Skeletal muscle tissue (tissue), 4 donors: ENCODE data around the gene DYRK1A. TPM values are rescaled to one million over a fixed set of nuclear protein-coding genes. Genes with fewer than 3 reads are reported as not detected.

ENCODE experiments used
- H3K27ac ChIP-seq: one replicate; pipeline ENCODE4 v1.7.0; 2013; ENCODE audit warnings: mild to moderate bottlenecking, low read depth, low read length, inconsistent platforms
- H3K27me3 ChIP-seq, 3 donors: one replicate each; pipeline ENCODE4 v1.7.0; 2013; ENCODE audit warnings: low read length in 3 of 3; ENCODE audit not compliant: control insufficient read depth in 3 of 3, insufficient read depth in 3 of 3
- H3K36me3 ChIP-seq, 3 donors: one replicate each; pipeline ENCODE4 v1.7.0; 2013; ENCODE audit warnings: low read length in 3 of 3; ENCODE audit not compliant: control insufficient read depth in 3 of 3, insufficient read depth in 3 of 3
- H3K4me1 ChIP-seq, 3 donors: one replicate each; pipeline ENCODE4 v1.7.0; 2013; ENCODE audit warnings: low read length in 3 of 3, mild to moderate bottlenecking in 3 of 3; ENCODE audit not compliant: control insufficient read depth in 3 of 3, insufficient read depth in 3 of 3
- H3K4me3 ChIP-seq, 3 donors: one replicate each; pipeline ENCODE4 v1.7.0; 2013; ENCODE audit warnings: low read length in 3 of 3
- H3K9ac ChIP-seq, 3 donors: one replicate each; pipeline ENCODE4 v1.7.0; 2013; ENCODE audit warnings: low read length in 3 of 3, mild to moderate bottlenecking in 3 of 3, moderate library complexity in 2 of 3, low read depth in 1 of 3
- H3K9me3 ChIP-seq, 3 donors: one replicate each; pipeline ENCODE4 v1.7.0; 2013; ENCODE audit warnings: low read length in 3 of 3; ENCODE audit not compliant: control insufficient read depth in 3 of 3
- total RNA-seq: library from RNA; depleted of rRNA; stranded (reverse); fragments of >200 nt; gene quantifications from one replicate; pipeline ENCODE4 v1.2.3, GENCODE V29; 2014
- donor health status: Osteomylitis.

DYRK1A gene
- total RNA-seq, 1 donor from 2014 or later: 104 TPM

GRCh38 chr21:37339552-37339939, 27.0 kb upstream of the DYRK1A start:
- Histone ChIP-seq H3K4me1 (peaks cover 3 to 14% (median 9%) of the 10 kb centered on the region in 3 donors), H3K36me3 (no peaks in the 10 kb centered on the region), H3K9ac (peak overlapping the region in 2 of 3 donors; percentile 50 to 66), H3K27me3 (no peaks in the 10 kb centered on the region), H3K4me3 (no peak overlapping the region), H3K27ac (peak overlapping the region; percentile 95), H3K9me3 (no peaks in the 10 kb centered on the region)

DNA sequence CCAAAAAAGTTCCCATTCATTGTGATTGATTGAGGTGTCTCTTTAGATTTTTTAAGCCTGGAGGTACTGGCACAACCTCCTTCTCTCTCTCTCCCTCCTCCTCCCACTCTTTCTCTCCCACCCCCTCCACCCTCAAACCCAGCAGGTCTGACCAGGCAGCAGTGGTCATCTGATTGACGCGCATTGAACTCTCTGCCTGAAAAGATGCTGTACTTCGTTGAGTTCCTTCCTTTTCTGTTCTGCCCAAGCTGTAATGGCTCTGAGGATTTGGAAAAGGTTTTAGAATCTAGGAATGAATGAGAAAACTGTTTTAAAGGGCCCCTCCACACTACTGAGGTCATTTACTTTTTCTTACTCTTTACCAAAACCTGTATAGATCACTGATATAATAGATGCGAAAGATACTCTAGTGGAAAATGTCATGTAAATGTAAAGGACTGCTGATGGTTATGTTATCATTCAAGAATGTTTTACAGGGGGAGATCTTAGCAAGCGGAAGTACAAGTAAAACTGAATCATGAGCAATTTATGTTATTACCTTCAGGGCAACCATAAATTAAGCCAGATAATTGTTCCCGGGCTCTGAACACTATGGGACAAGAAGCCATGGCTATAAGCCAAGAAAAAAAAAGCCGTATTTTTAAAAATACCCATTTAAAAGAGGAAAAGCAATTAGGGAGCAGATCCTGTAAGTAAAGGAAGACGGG, 25.2 kb upstream of the DYRK1A start:
- H3K4me3 ChIP-seq: no peak overlapping the region
- H3K36me3 ChIP-seq: no peaks in the 10 kb centered on the region
- no peak overlapping the region for H3K27ac ChIP-seq
- no peaks in the 10 kb centered on the region for H3K9me3 ChIP-seq
- H3K9ac ChIP-seq: no peak overlapping the region
- H3K27me3 ChIP-seq: no peaks in the 10 kb centered on the region
- H3K4me1 ChIP-seq: peaks cover 3 to 14% (median 9%) of the 10 kb centered on the region in 3 donors

DNA sequence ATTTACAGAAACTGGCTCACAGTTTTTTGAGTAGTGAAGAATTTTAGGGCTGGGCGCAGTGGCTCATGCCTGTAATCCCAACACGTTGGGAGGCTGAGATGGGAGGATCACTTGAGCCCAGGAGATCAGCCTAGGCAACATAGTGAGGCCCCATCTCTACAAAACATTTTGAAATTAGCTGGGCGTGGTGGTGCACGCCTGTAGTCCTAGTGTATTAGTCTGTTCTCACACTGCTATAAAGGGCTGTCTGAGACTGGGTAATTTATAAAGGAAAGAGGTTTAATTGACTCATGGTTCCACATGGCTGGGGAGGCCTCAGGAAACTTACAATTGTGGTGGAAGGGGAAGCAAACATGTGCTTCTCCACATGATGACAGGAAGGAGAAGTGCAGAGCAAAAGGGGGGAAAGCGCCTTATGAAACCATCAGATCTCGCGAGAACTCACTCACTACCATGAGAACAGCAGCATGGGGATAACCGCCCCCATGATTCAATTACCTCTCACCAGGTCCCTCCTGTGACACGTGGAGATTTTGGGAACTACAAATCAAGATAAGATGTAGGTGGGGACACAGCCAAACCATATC, 24.4 kb upstream of the DYRK1A start:
- no peaks in the 10 kb centered on the region for H3K9me3 ChIP-seq
- H3K9ac ChIP-seq: no peak overlapping the region
- H3K4me3 ChIP-seq: no peak overlapping the region
- peaks cover 3 to 14% (median 9%) of the 10 kb centered on the region in 3 donors for H3K4me1 ChIP-seq
- H3K27me3 ChIP-seq: no peaks in the 10 kb centered on the region
- H3K27ac ChIP-seq: no peak overlapping the region
- no peaks in the 10 kb centered on the region for H3K36me3 ChIP-seq

- H3K4me1 ChIP-seq: no peaks in the 10 kb centered on the region
- H3K9me3 ChIP-seq: peaks cover 0 to 5% (median 2%) of the 10 kb centered on the region in 3 donors
- H3K4me3 ChIP-seq: no peak overlapping the region
- no peak overlapping the region for H3K27ac ChIP-seq
- no peaks in the 10 kb centered on the region for H3K36me3 ChIP-seq
- H3K9ac ChIP-seq: no peak overlapping the region
- H3K27me3 ChIP-seq: no peaks in the 10 kb centered on the region
Measured at GRCh38 chr21:37346841-37347430, 19.6 kb upstream of the DYRK1A start.

- no peaks in the 10 kb centered on the region for H3K27me3 ChIP-seq
- no peak overlapping the region for H3K27ac ChIP-seq
- no peak overlapping the region for H3K4me3 ChIP-seq
- no peaks in the 10 kb centered on the region for H3K36me3 ChIP-seq
- H3K9me3 ChIP-seq: peaks cover 0 to 5% (median 2%) of the 10 kb centered on the region in 3 donors
- no peaks in the 10 kb centered on the region for H3K4me1 ChIP-seq
- no peak overlapping the region for H3K9ac ChIP-seq
Measured at GRCh38 chr21:37348664-37349063, 17.9 kb upstream of the DYRK1A start.

DNA sequence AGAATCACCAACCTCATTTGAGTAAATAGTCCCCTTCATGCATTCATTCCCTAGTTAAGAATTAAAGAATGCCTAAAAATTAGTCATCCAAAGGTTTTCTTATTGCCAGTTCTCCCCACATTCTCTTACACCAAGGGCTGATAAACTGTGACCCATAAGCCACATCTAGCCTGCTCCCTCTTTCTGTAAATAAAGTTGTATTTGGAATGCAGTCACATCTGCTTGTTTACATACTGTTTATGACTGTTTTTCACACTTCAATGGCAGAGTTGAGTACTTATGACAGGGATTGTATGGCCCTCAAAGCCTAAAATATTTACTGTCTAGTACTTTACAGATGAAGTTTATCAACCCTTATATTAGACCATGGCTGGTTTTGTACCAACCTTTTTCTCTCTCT, 16.1 kb upstream of the DYRK1A start:
- no peaks in the 10 kb centered on the region for H3K27me3 ChIP-seq
- no peak overlapping the region for H3K4me3 ChIP-seq
- no peak overlapping the region for H3K27ac ChIP-seq
- H3K9ac ChIP-seq: no peak overlapping the region
- peaks cover 0 to 5% (median 2%) of the 10 kb centered on the region in 3 donors for H3K9me3 ChIP-seq
- H3K36me3 ChIP-seq: no peaks in the 10 kb centered on the region
- H3K4me1 ChIP-seq: no peaks in the 10 kb centered on the region

DNA sequence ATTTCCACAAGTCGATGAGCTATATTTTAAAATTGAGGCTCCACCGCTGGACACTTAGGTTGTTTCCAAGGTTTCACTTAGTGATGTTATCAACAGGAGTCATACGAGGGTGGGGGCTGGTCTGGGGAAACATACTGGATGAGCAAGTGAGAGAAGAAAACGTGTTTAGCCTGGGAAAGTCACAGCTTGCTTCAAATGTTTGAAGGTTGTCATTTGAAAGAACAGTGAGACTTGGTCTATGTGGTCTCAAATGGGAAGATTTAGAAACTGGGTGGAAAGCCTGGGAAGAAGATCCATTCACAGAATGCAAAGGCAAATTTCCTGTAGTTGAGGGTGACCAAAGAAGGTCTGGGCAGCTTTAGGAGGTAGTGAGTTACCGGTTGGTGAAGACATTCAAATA, 9.9 kb upstream of the DYRK1A start:
- peaks cover 0 to 11% (median 4%) of the 10 kb centered on the region in 3 donors for H3K4me1 ChIP-seq
- no peaks in the 10 kb centered on the region for H3K27me3 ChIP-seq
- no peaks in the 10 kb centered on the region for H3K9me3 ChIP-seq
- no peak overlapping the region for H3K4me3 ChIP-seq
- no peak overlapping the region for H3K27ac ChIP-seq
- no peaks in the 10 kb centered on the region for H3K36me3 ChIP-seq
- no peak overlapping the region for H3K9ac ChIP-seq

GRCh38 chr21:37357691-37358090, 8.9 kb upstream of the DYRK1A start:
- no peak overlapping the region for H3K9ac ChIP-seq
- H3K4me1 ChIP-seq: peaks cover 0 to 11% (median 4%) of the 10 kb centered on the region in 3 donors
- H3K36me3 ChIP-seq: no peaks in the 10 kb centered on the region
- no peak overlapping the region for H3K27ac ChIP-seq
- H3K27me3 ChIP-seq: no peaks in the 10 kb centered on the region
- H3K4me3 ChIP-seq: no peak overlapping the region
- H3K9me3 ChIP-seq: no peaks in the 10 kb centered on the region

DNA sequence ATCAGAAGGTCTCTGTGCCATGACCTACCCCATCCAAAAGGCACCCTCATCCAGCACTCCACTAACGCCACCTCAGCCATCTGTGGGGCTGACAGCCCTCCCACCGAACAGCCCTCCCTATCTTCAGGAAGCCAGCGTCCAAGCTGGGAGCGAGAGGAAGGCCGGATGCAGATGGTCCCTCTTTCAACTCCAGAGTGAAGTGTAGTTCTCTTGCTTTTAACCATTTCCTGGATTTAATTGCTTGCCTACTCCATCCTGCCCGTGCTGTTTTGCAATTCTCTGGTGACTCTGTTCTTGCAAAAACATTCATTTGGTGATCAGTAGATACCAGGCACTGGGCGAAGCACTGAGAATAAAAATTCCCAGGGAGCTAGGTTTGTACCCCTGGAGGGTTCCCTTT, 8.2 kb upstream of the DYRK1A start:
- Histone ChIP-seq H3K36me3 (no peaks in the 10 kb centered on the region), H3K4me3 (no peak overlapping the region), H3K9ac (no peak overlapping the region), H3K4me1 (peaks cover 0 to 11% (median 4%) of the 10 kb centered on the region in 3 donors), H3K27ac (no peak overlapping the region), H3K9me3 (no peaks in the 10 kb centered on the region), H3K27me3 (no peaks in the 10 kb centered on the region)

GRCh38 chr21:37363936-37364335, 2.6 kb upstream of the DYRK1A start:
- no peak overlapping the region for H3K27ac ChIP-seq
- peaks cover 6 to 7% (median 6%) of the 10 kb centered on the region in 3 donors for H3K4me1 ChIP-seq
- H3K36me3 ChIP-seq: no peaks in the 10 kb centered on the region
- H3K9ac ChIP-seq: no peak overlapping the region
- H3K4me3 ChIP-seq: no peak overlapping the region
- no peaks in the 10 kb centered on the region for H3K27me3 ChIP-seq
- H3K9me3 ChIP-seq: no peaks in the 10 kb centered on the region
